NCI-H524 treated with DMSO at 0.1 percent for 48 hours (cell line): ENCODE data around the gene SPEN.
A peak's percentile ranks its signal among the peaks of the same experiment; 100 is the strongest.
"Not testable (repeated sequence)": the region's sequence is repeated elsewhere in the genome, so short reads cannot be mapped to it uniquely, and the experiment has no call there.

Source experiments
- DNase-seq: peaks from one replicate; lab custom pipeline; 2025; lab: John Stamatoyannopoulos, UW

The SPEN gene

GRCh38 chr1:15852828-15853302 lies 5.4 kb downstream of the SPEN start:
- DNase-seq, result no peak

DNA sequence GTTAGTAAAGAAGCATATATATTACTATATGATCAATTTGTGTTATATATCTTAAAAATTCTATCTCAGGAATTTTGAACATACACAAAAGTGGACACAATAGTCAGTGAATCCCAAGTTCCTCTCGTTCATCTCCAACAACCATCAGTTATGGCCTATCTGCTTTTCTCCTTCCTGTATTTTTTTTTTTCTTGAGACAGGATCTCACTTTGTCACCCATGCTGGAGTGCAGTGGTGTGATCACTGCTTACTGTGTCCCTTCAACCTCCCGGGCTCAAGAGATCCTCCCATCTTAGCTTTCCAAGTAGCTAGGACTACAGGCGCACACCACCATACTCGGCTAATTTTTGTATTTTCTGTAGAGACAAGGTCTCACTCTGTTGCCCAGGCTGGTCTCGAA lies 9.4 kb downstream of the SPEN start:
- DNase-seq, result no peak

DNA sequence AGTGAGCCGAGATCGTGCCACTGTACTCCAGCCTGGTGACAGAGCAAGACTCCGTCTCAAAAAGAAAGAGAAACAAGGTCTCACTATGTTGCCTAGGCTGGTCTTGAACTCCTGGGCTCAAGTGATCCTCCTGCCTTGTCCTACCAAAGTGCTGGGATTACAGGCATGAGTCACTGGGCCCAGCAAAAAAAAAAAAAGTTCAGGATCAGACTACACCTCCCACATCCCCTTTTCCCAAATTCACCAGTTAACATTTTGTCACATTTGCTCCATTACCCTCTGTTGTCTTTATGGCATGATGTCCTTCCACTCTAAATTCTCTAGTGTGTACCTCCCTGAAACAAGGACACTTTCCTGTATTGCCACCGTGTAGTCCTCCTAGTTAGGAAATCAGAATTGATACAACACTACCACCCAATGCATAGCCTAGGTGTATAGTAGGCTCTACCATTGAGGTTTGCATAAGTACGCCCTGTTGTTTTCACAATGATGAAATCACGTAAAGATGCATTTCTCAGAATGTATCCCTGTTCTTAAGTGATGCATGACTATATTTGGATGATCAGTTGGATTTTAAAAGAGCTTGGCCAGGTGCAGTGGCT lies 10.7 kb downstream of the SPEN start:
- no peak for DNase-seq

- DNase-seq, result no peak
These were observed 11.3 kb downstream of the SPEN start for GRCh38 chr1:15858672-15859372.

DNA sequence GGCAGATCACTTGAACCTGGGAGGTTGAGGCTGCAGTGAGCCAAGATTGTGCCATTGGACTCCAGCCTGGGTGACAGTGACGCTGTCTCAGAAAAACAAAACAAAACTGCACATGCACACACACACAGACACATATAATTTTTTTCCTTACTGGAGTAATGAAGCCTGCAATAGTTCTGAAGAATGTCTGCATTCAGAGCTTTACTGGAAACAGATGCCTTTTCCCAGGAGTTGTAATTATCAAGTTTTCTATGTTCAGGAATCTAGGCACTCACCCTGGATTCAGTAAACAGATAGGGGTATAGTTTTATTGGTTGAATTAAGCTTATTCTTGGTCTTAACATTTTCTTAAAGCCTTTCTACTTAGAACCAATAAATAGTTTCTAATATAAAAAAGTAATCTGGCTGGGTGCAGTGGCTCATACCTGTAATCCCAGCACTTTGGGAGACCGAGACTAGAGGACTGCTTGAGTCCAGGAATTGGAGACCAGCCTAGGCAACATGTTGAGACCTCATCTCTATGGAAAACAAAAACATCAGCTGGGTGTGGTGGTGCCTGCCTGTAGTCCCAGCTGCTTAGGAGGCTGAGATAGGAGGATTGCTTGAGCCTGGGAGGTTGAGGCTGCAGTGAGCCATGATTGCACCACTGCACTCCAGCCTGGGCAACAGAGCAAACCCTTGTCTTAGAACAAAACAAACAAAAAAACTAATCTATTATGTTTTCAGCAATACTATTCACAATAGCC lies 15.8 kb downstream of the SPEN start:
- DNase-seq, result no peak

GRCh38 chr1:15866721-15867201 lies 19.3 kb downstream of the SPEN start:
- no peak for DNase-seq

GRCh38 chr1:15867288-15867687 lies 19.8 kb downstream of the SPEN start:
- no peak for DNase-seq

- DNase-seq, result no peak
These were observed 21.9 kb downstream of the SPEN start for GRCh38 chr1:15869413-15869812.

- DNase-seq, result no peak
These were observed 22.9 kb downstream of the SPEN start for GRCh38 chr1:15870421-15870820.

- no peak for DNase-seq
These were observed 27.0 kb downstream of the SPEN start for GRCh38 chr1:15874471-15874870.

DNA sequence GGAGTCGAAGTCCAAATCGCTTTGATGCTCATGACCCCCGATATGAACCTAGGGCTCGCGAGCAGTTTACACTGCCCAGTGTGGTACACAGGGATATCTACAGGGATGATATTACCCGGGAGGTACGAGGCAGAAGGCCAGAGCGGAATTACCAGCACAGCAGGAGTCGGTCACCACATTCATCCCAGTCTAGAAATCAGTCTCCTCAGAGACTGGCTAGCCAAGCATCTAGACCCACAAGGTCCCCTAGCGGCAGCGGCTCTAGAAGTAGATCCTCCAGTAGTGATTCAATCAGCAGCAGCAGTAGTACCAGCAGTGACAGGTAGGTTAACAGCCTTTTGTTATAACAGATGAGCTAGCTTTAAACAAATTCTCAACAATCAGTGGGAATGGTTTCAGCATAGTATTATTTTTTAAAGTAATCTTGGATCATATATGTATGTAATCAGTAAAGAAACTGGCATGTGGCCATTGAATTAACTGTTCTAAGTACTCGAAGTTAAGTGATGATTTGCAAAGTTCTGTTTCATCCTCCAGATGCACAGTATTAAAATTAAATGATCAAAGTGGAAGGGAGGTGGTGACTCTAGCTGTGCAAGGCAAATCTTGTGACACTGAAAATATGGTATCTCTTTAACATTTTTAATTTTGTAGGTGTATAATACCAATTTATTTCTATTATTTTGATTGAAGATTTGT lies 29.0 kb downstream of the SPEN start:
- no peak for DNase-seq

GRCh38 chr1:15881961-15882360 lies 34.5 kb downstream of the SPEN start:
- no peak for DNase-seq

GRCh38 chr1:15882665-15883064 lies 35.2 kb downstream of the SPEN start:
- DNase-seq, result no peak

- DNase-seq, result no peak
These were observed 35.8 kb downstream of the SPEN start for GRCh38 chr1:15883326-15883725.

- DNase-seq, result no peak
These were observed 37.0 kb downstream of the SPEN start for GRCh38 chr1:15884477-15884876.

DNA sequence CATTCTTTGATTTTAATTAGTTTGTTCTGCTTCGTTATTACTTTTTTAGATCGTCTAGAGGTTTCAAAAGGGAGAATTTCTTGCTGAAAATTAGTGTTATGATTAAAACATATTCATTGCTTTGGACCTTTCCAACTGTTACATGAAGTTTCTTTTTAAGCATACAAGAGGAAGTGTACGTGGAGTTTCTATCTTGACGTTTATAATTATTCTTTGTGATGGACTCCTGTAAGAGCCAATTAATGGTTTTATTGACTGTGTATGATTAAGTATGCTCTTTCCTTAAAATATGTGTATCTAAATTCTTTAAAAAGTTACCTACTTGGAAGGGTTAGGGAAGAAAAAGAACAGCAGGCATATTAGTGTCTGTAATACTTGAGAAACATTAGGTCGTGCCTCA lies 37.8 kb downstream of the SPEN start:
- no peak for DNase-seq

GRCh38 chr1:15885701-15886610 lies 38.4 kb downstream of the SPEN start:
- DNase-seq, result peak; percentile 59

DNA sequence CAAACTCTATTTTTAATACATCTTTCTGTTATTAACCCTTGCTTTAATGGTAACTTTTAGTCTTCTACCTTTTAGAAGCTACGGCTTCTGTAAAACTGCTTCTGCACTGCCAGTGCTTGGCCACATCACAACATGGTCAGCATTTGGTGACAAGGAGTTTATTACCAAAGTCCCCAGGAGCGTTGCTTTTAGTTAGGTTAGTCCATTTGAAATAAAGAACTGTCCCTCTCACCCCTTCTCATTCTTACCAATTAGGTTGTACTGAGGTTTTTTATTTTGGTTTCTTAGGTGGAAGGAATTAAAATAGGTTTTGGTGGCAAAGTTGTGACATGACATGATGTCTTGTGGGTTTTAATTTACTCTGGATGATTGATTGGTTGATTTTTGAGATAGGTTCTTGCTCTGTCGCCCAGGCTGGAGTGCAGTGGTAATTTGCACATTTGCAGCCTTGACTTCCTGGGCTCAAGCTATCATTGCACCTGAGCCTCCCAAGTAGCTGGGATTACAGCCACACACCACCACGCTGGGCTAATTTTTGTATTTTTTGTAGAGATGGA lies 39.2 kb downstream of the SPEN start:
- DNase-seq, result no peak

- DNase-seq, result not testable (repeated sequence)
These were observed 45.5 kb downstream of the SPEN start for GRCh38 chr1:15892857-15893599.

DNA sequence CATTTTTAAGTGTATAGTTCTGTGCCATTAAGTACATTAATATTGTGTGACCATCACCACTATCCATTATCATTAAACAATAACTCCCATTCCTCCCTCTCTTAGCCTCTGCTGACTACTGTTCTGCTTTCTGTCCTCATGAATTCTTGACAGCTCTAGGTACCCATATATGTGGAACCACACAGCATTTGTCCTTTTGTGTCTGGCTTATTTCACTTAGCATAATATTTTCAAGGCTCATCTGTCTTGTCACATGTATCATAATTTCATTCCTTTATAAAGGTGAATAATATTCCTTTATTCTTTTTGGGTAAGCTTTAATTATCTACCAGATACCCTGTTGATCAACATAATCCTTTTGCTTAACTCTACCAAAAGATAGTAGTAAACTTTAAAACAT lies 47.7 kb downstream of the SPEN start:
- DNase-seq, result no peak
